GM06990 (cell line): ENCODE results near the gene FGF18.
"Not testable (repeated sequence)": the region's sequence is repeated elsewhere in the genome, so short reads cannot be mapped to it uniquely, and the experiment has no call there.

Experiments used
- DNase-seq: peaks from one replicate; pipeline ENCODE4 v3.0.0-alpha.2; 2011; ENCODE audit not compliant: insufficient read length; ENCODE audit errors: extremely low read depth
- H3K27me3 ChIP-seq: replicated peaks from 2 replicates; pipeline ENCODE4 v1.6.0; 2011; ENCODE audit warnings: low read length; ENCODE audit not compliant: control insufficient read depth, insufficient read depth
- H3K36me3 ChIP-seq: 2 replicates; pipeline ENCODE4 v1.5.1; 2011; ENCODE audit warnings: low read length; ENCODE audit not compliant: control insufficient read depth, insufficient read depth
- H3K4me3 ChIP-seq: replicated peaks from 2 replicates; pipeline ENCODE4 v1.5.1; 2011; ENCODE audit warnings: low read depth, mild to moderate bottlenecking, control low read depth, low read length
- TF ChIP-seq, protein P1 (sequence below): IDR thresholded peaks from 2 replicates; pipeline ENCODE4 v1.5.1; 2011; ENCODE audit warnings: low read length, control low read depth, mild to moderate bottlenecking, inconsistent platforms; ENCODE audit not compliant: insufficient read depth, poor library complexity, severe bottlenecking

The FGF18 gene

DNA sequence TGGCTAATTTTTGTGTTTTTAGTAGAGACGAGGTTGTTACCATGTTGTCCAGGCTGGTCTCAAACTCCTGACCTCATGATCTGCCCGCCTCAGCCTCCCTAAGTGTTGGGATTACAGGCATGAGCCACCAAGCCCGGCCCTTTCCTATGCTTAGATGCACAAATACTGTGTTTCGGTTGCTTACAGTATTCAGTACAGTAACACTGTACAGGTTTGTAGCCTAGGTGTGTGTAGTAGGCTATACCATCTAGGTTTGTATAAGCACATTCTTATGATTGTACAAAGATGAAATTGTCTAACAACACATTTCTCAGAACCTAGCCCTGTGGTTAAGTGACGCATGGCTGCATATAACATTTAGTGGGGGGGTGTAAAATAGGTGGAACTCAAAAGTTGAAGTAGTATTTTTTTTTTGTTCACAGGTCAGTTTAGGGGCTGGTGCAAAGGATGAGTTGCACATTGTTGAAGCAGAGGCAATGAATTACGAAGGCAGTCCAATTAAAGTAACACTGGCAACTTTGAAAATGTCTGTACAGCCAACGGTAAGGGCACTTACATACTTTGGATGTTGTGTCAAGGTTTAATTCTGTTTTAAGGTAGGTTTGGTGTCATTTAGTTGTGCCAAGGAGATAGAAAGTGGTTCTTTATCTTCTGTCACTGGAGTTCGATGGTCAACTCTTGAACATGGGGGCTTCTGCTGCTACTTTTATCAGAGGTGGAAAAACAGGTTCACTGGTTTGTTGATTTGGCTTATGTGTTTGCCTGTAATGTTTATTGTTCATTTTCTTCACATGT lies 28.4 kb upstream of the FGF18 start:
- DNase-seq = no peak
- peak overlapping the region; percentile 68 for H3K4me3 ChIP-seq

DNA sequence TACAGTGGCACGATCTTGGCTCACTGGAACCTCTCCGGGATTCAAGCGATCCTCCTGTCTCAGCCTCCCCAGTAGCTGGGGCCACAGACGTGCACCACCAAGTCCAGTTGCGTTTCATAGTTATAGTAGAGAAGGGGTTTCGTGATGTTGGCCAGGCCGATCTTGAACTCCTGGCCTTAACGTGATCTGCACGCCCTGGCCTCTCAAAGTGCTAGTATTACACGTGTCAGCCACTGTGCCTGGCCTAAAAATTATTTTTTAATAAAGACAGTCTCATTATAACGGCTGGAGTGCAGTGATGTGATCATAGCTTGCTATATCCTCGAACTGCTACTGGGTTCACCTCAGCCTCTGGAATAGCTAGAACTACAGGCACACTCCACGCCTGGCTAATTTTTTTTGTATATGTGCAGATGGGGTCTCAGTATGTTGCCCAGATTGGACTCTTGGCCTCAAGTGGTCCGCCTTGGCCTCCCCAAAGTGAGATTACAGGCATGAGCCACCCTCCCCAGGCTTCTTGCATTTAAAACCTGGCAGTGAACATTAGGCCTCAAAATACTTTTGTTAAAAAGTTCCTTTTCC lies 27.4 kb upstream of the FGF18 start:
- H3K36me3 ChIP-seq = peaks cover 26% of the 10 kb centered on the region
- TF ChIP-seq, protein P1, sequence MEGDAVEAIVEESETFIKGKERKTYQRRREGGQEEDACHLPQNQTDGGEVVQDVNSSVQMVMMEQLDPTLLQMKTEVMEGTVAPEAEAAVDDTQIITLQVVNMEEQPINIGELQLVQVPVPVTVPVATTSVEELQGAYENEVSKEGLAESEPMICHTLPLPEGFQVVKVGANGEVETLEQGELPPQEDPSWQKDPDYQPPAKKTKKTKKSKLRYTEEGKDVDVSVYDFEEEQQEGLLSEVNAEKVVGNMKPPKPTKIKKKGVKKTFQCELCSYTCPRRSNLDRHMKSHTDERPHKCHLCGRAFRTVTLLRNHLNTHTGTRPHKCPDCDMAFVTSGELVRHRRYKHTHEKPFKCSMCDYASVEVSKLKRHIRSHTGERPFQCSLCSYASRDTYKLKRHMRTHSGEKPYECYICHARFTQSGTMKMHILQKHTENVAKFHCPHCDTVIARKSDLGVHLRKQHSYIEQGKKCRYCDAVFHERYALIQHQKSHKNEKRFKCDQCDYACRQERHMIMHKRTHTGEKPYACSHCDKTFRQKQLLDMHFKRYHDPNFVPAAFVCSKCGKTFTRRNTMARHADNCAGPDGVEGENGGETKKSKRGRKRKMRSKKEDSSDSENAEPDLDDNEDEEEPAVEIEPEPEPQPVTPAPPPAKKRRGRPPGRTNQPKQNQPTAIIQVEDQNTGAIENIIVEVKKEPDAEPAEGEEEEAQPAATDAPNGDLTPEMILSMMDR = no peak
- H3K4me3 ChIP-seq = peak overlapping the region; percentile 68
- no peaks in the 10 kb centered on the region for H3K27me3 ChIP-seq
- no peak for DNase-seq

More for the DNA sequence above, 28.4 kb upstream of the FGF18 start:
- no peaks in the 10 kb centered on the region for H3K27me3 ChIP-seq
- TF ChIP-seq, protein P1 = no peak
- peaks cover 21% of the 10 kb centered on the region for H3K36me3 ChIP-seq

DNA sequence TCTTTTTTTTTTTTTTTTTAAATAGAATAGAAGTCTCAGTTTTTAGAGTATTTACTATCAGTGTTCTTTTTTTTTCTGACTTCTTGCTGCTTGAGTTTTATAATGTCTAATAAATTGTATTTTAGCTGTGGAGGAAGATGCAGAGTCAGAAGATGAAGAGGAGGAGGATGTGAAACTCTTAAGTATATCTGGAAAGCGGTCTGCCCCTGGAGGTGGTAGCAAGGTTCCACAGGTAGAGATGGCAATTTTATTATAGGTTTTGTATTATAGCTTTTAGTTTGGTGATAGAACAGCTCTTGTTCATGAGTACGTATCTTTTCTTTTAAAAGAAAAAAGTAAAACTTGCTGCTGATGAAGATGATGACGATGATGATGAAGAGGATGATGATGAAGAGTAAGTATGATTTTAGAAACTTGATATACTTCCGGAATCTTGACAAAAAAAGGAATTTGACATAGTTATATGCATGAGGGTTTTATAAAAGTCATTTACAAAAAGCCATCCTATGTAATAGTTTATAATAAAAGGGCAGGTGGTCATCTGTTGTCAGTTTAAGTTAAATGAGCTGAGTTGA lies 26.8 kb upstream of the FGF18 start:
- TF ChIP-seq, protein P1 = no peak
- Histone ChIP-seq H3K27me3 (no peaks in the 10 kb centered on the region), H3K36me3 (peaks cover 26% of the 10 kb centered on the region), H3K4me3 (no peak overlapping the region)
- no peak for DNase-seq

DNA sequence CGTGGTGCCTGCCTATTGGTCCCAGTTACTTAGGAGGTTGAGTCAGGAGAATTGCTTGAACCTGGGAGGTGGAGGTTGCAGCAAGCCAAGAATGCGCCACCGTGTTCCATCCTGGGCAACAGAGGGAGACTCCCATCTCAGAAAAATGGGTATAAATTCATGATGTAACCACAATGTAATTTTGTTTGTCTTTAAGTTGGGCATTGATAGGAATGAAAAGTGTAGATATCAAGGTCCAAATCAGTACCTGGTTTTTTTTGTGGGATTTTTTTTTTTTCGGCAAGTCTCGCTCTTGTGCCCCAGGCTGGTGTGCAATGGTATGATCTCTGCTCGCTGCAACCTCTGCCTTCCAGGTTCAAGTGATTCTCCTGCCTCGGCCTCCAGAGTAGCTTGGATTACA lies 24.4 kb upstream of the FGF18 start:
- no peak for DNase-seq
- TF ChIP-seq, protein P1 = no peak
- no peaks in the 10 kb centered on the region for H3K27me3 ChIP-seq
- peaks cover 32% of the 10 kb centered on the region for H3K36me3 ChIP-seq
- no peak overlapping the region for H3K4me3 ChIP-seq

DNA sequence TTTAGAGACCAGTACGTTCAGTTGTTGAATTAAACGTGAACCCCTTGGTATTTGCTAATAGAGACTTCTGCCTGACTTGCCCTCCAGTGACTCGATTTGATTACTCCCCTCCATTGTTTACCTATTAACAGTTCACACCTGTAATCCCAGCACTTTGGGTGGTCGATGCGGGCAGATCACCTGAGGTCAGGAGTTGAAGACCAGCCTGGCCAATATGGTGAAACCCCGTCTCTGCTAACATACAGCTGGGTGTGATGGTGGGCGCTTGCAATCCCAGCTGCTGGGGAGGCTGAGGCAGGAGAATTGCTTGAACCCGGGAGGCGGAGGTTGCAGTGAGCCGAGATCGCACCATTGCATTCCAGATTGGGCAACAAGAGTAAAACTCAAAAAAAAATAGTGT lies 22.9 kb upstream of the FGF18 start:
- peaks cover 41% of the 10 kb centered on the region for H3K36me3 ChIP-seq
- H3K27me3 ChIP-seq, DNase-seq, H3K4me3 ChIP-seq: not testable (repeated sequence)

DNA sequence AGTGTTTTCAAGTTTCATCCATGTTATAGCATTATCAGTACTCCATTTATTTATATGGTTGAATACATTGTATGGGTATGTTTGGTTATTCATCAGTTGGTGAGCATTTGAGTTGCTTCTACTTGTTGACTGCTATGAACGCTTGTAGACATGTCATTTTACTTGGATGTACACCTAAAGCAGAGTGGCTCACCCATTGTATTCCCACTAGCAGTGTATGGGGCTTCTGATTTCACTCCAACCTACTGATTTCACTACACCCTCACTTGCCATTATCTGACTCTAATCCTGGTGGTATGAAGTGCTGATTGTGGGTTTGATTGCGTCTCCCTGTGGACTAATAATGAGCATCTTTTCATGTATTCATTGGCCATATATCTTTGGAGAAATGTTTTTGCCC lies 22.3 kb upstream of the FGF18 start:
- H3K4me3 ChIP-seq = no peak overlapping the region
- TF ChIP-seq, protein P1 = no peak
- H3K27me3 ChIP-seq = no peaks in the 10 kb centered on the region
- peaks cover 38% of the 10 kb centered on the region for H3K36me3 ChIP-seq
- no peak for DNase-seq
